ENCODE results near the gene RNASE13. TPM values are rescaled to one million over a fixed set of nuclear protein-coding genes. Genes with fewer than 3 reads are reported as not detected.

RNASE13 gene
- total RNA-seq, 1 experiment from 2014 or later: not detected

DNA sequence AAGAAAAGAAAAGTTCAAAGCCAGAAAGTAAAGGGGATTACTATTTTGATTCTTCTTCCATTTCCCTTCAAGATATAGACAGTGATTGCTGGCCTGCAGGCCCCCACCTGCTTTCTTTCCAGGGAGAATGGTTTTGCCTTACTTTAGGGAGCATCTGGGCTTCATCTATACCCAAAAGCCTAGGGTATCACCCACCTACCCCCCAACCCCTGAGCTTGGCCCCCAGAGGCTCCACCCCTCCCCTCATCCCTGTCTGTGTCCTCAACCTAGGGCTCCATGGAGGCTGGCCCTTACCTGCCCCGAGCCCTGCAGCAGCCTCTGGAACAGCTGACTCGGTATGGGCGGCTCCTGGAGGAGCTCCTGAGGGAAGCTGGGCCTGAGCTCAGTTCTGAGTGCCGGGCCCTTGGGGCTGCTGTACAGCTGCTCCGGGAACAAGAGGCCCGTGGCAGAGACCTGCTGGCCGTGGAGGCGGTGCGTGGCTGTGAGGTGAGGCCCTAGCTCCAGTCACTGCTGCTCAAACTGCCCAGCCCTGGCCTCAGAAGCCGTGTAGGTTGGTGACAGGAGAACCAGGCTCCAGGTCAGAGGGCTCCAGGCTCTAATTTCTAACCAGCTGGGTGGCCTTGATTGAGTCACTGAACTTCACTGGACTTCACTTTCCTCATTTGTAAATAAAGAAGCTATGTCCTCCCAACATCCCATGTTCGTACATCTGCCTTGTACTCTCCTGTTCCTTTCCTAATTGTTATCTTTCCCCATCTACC lies 49.1 kb upstream of the RNASE13 start:
- DNase-seq (ENCODE audit: low read depth, low spot score): no peak
- H3K9me3 ChIP-seq (ENCODE audit: control insufficient read depth, insufficient read depth, low read depth, low read length): no peaks in the 10 kb centered on the region
- ChIA-PET CTCF (interaction anchor here (0.6 kb wide), 1 partner anchor 86 kb away, joined by 14 read pairs; no protein-coding TSS in a partner anchor), POLR2A (no interaction called here)
- intact Hi-C loops (cut with micrococcal nuclease; ENCODE audit: unreplicated experiment): no loop called here
- H3K4me3 ChIP-seq (ENCODE audit: low read depth in 2 of 2, low read length in 2 of 2): no peak overlapping the region
- no TSS peak for BruUV-seq (replicated peaks)
- no peak overlapping the region for H3K27ac ChIP-seq (ENCODE audit: low read length)
- H3K36me3 ChIP-seq (ENCODE audit: control insufficient read depth, insufficient read depth, low read length): no peaks in the 10 kb centered on the region
- TF ChIP-seq SIN3A (IDR thresholded peaks at IDR 0.05; ENCODE audit: borderline replicate concordance, insufficient read depth, low read depth, low read length) (no peak), POLR2AphosphoS5 (IDR thresholded peaks at IDR 0.05; ENCODE audit: low read depth, low read length) (no peak)
- TF ChIP-seq, protein P1, sequence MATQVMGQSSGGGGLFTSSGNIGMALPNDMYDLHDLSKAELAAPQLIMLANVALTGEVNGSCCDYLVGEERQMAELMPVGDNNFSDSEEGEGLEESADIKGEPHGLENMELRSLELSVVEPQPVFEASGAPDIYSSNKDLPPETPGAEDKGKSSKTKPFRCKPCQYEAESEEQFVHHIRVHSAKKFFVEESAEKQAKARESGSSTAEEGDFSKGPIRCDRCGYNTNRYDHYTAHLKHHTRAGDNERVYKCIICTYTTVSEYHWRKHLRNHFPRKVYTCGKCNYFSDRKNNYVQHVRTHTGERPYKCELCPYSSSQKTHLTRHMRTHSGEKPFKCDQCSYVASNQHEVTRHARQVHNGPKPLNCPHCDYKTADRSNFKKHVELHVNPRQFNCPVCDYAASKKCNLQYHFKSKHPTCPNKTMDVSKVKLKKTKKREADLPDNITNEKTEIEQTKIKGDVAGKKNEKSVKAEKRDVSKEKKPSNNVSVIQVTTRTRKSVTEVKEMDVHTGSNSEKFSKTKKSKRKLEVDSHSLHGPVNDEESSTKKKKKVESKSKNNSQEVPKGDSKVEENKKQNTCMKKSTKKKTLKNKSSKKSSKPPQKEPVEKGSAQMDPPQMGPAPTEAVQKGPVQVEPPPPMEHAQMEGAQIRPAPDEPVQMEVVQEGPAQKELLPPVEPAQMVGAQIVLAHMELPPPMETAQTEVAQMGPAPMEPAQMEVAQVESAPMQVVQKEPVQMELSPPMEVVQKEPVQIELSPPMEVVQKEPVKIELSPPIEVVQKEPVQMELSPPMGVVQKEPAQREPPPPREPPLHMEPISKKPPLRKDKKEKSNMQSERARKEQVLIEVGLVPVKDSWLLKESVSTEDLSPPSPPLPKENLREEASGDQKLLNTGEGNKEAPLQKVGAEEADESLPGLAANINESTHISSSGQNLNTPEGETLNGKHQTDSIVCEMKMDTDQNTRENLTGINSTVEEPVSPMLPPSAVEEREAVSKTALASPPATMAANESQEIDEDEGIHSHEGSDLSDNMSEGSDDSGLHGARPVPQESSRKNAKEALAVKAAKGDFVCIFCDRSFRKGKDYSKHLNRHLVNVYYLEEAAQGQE (IDR thresholded peaks at IDR 0.05; ENCODE audit: insufficient read depth in 1 of 2, low read depth in 2 of 2, low read length in 1 of 2): no peak
- TF ChIP-seq, protein P2, sequence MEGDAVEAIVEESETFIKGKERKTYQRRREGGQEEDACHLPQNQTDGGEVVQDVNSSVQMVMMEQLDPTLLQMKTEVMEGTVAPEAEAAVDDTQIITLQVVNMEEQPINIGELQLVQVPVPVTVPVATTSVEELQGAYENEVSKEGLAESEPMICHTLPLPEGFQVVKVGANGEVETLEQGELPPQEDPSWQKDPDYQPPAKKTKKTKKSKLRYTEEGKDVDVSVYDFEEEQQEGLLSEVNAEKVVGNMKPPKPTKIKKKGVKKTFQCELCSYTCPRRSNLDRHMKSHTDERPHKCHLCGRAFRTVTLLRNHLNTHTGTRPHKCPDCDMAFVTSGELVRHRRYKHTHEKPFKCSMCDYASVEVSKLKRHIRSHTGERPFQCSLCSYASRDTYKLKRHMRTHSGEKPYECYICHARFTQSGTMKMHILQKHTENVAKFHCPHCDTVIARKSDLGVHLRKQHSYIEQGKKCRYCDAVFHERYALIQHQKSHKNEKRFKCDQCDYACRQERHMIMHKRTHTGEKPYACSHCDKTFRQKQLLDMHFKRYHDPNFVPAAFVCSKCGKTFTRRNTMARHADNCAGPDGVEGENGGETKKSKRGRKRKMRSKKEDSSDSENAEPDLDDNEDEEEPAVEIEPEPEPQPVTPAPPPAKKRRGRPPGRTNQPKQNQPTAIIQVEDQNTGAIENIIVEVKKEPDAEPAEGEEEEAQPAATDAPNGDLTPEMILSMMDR (IDR thresholded peaks at IDR 0.05): no peak
- H3K27me3 ChIP-seq (ENCODE audit: control insufficient read depth, insufficient read depth, low read length): no peaks in the 10 kb centered on the region
- H3K4me1 ChIP-seq (ENCODE audit: control insufficient read depth, insufficient read depth, low read length): no peaks in the 10 kb centered on the region
- no peak for ATAC-seq
- in situ Hi-C loops (cut with HindIII; ENCODE audit: low pct_unique_long_range_greater_than_20kb, low sequenced_read_pairs): no loop called here

DNA sequence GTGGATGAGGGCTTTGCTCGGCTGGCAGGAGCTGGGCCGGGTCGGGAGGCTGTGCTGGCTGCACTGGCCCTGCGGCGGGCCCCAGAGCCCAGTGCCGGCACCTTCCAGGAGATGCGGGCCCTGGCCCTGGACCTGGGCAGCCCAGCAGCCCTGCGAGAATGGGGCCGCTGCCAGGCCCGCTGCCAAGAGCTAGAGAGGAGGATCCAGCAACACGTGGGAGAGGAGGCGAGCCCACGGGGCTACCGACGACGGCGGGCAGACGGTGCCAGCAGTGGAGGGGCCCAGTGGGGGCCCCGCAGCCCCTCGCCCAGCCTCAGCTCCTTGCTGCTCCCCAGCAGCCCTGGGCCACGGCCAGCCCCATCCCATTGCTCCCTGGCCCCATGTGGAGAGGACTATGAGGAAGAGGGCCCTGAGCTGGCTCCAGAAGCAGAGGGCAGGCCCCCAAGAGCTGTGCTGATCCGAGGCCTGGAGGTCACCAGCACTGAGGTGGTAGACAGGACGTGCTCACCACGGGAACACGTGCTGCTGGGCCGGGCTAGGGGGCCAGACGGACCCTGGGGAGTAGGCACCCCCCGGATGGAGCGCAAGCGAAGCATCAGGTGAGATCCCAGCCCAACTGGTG lies 47.0 kb upstream of the RNASE13 start:
- ChIA-PET CTCF (interaction anchor here (0.5 kb wide), 1 partner anchor 390 kb away, joined by 6 read pairs; no protein-coding TSS in a partner anchor), POLR2A (no interaction called here)
- H3K9me3 ChIP-seq (ENCODE audit: control insufficient read depth, insufficient read depth, low read depth, low read length): no peaks in the 10 kb centered on the region
- intact Hi-C loops (cut with micrococcal nuclease; ENCODE audit: unreplicated experiment) (no loop called here), in situ Hi-C loops (cut with HindIII; ENCODE audit: low pct_unique_long_range_greater_than_20kb, low sequenced_read_pairs) (no loop called here)
- no peaks in the 10 kb centered on the region for H3K4me1 ChIP-seq (ENCODE audit: control insufficient read depth, insufficient read depth, low read length)
- H3K27ac ChIP-seq (ENCODE audit: low read length): no peak overlapping the region
- no peak for TF ChIP-seq POLR2AphosphoS5 (IDR thresholded peaks at IDR 0.05; ENCODE audit: low read depth, low read length)
- TF ChIP-seq, protein P1 (IDR thresholded peaks at IDR 0.05; ENCODE audit: insufficient read depth in 1 of 2, low read depth in 2 of 2, low read length in 1 of 2): no peak
- TF ChIP-seq, protein P2 (IDR thresholded peaks at IDR 0.05): no peak
- no peak for TF ChIP-seq TCF7L2 (IDR thresholded peaks at IDR 0.05; ENCODE audit: low read depth, low read length)
- TF ChIP-seq SIN3A (IDR thresholded peaks at IDR 0.05; ENCODE audit: borderline replicate concordance, insufficient read depth, low read depth, low read length): no peak
- no peak for DNase-seq (ENCODE audit: low read depth, low spot score)
- peak; percentile 25; the same call in 1 of the 2 replicates for ATAC-seq
- no TSS peak for BruUV-seq (replicated peaks)
- no peaks in the 10 kb centered on the region for H3K36me3 ChIP-seq (ENCODE audit: control insufficient read depth, insufficient read depth, low read length)
- H3K27me3 ChIP-seq (ENCODE audit: control insufficient read depth, insufficient read depth, low read length): no peaks in the 10 kb centered on the region
- no peak overlapping the region for H3K4me3 ChIP-seq (ENCODE audit: low read depth in 2 of 2, low read length in 2 of 2)

Data from Panc1 (cell line).